GM12873 (cell line): ENCODE results near the gene RNF223.

ENCODE experiments used
- CTCF ChIP-seq: IDR thresholded peaks from 2 replicates; pipeline ENCODE4 v1.5.1; 2012; ENCODE audit warnings: low read depth, mild to moderate bottlenecking, moderate library complexity, low read length, control low read depth; ENCODE audit not compliant: insufficient read depth; ENCODE audit errors: missing control alignments

RNF223 gene

GRCh38 chr1:1106510-1107221 lies 32.6 kb upstream of the RNF223 start:
- no peak for TF ChIP-seq CTCF

- TF ChIP-seq CTCF = no peak
Observed at GRCh38 chr1:1101503-1101902, 27.4 kb upstream of the RNF223 start.

- no peak for TF ChIP-seq CTCF
Observed at GRCh38 chr1:1100296-1100695, 26.2 kb upstream of the RNF223 start.

GRCh38 chr1:1099506-1100183 lies 25.5 kb upstream of the RNF223 start:
- TF ChIP-seq CTCF = no peak

GRCh38 chr1:1098681-1099421 lies 24.7 kb upstream of the RNF223 start:
- no peak for TF ChIP-seq CTCF

- TF ChIP-seq CTCF = no peak
Observed at GRCh38 chr1:1094981-1095380, 20.9 kb upstream of the RNF223 start.

GRCh38 chr1:1093610-1093943 lies 19.5 kb upstream of the RNF223 start:
- TF ChIP-seq CTCF = no peak
